GM10266 (cell line): Measurements from ENCODE around the gene DIP2C.

Source experiments
- DNase-seq: peaks from one replicate; pipeline ENCODE4 v3.0.0; 2012; ENCODE audit errors: extremely low spot score
- CTCF ChIP-seq: IDR thresholded peaks from 2 replicates; pipeline ENCODE4 v1.5.1; 2012; ENCODE audit warnings: mild to moderate bottlenecking, low read depth; ENCODE audit not compliant: control insufficient read depth, insufficient read depth; ENCODE audit errors: missing control alignments

The DIP2C gene

GRCh38 chr10:563827-564226 is 125.6 kb downstream of the DIP2C start:
- no peak for TF ChIP-seq CTCF
- no peak for DNase-seq

GRCh38 chr10:562142-562541 is 127.3 kb downstream of the DIP2C start:
- DNase-seq: no peak
- no peak for TF ChIP-seq CTCF

- DNase-seq: no peak
- no peak for TF ChIP-seq CTCF
These were observed 127.7 kb downstream of the DIP2C start for GRCh38 chr10:561721-562120.

- DNase-seq: no peak
- TF ChIP-seq CTCF: no peak
These were observed 129.0 kb downstream of the DIP2C start for GRCh38 chr10:560314-560992.

GRCh38 chr10:559767-560047 is 129.8 kb downstream of the DIP2C start:
- no peak for DNase-seq

GRCh38 chr10:558891-559766 is 130.3 kb downstream of the DIP2C start:
- no peak for DNase-seq
- no peak for TF ChIP-seq CTCF

More at GRCh38 chr10:559767-560047, 129.8 kb downstream of the DIP2C start:
- no peak for TF ChIP-seq CTCF

GRCh38 chr10:558364-558763 is 131.1 kb downstream of the DIP2C start:
- TF ChIP-seq CTCF: no peak
- DNase-seq: no peak
